ENCODE results near the gene FTO. TPM values are rescaled to one million over a fixed set of nuclear protein-coding genes. Genes with fewer than 3 reads are reported as not detected.
A peak's percentile ranks its signal among the peaks of the same experiment; 100 is the strongest.

Gene FTO
- polyA plus RNA-seq, 3 donors, result 16.8 to 51.0 (median 37.7) TPM

DNA sequence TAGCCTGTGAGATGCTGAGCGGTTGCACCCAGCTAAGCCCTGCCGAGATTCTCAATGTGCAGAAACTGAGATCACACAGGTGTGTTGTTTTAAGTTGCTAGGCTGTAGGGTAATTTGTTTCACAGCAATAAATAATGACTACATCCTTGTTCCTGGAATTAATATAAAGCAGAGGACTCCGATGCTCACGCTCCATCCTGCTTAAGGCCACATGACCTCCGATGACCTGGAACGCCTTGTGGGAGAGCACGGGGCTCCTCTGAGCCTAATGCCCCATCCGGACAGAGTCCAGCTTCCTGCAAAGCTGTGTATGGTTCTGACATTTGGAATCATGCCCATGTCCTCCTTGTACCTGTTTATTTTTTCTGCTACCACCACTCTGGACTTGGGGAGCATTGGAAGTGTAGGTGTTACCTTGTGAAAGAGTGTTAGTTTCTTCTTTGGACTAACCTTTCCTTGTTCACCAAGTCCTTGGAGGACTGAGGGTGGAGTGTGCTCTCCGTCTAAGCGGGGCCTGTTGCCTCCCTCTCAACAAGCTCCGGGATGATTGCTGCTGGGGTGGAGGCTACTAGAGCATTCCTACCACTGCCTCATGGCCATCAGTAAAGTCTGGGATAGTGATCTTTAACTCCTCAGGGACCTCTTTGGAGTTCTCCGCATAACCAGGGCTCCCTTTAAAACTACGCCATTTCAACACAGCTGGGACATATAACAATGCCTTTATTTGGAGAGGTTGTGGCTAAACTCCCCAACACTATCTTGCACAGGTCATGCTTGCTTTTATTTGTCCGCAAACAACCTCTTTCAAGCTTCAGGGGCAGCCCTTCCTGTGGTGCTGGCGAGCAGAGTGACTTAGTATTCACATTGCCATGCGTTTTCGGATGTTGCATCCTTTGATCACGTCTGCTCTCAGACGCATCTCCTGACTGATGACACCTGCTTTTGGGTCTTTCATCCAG lies 457.3 kb downstream of the FTO start:
- 87% methylated on average over 13 of the region's 19 CpGs for WGBS (ENCODE audit: insufficient coverage)
- no peaks in the 10 kb centered on the region for H3K27me3 ChIP-seq (ENCODE audit: control insufficient read depth in 2 of 2, insufficient read depth in 2 of 2, low read length in 2 of 2)
- H3K4me3 Mint-ChIP-seq, result no peak overlapping the region
- no peak for DNase-seq
- H3K36me3 Mint-ChIP-seq, result no peaks in the 10 kb centered on the region
- H3K27ac ChIP-seq (ENCODE audit: low read depth in 1 of 2, low read length in 2 of 2), result no peak overlapping the region
- intact Hi-C loops (cut with micrococcal nuclease), result no loop called here
- H3K79me2 ChIP-seq (ENCODE audit: insufficient read depth, low read length), result no peaks in the 10 kb centered on the region
- H3K36me3 ChIP-seq (replicated peaks in 1 of 2; ENCODE audit: control insufficient read depth in 1 of 2, insufficient read depth in 2 of 2, low read length in 2 of 2), result no peaks in the 10 kb centered on the region
- no peak overlapping the region for H3K9ac ChIP-seq (ENCODE audit: insufficient read depth, low read length, poor library complexity, severe bottlenecking)
- H3K27ac Mint-ChIP-seq, result no peak overlapping the region
- no peaks in the 10 kb centered on the region for H3K4me1 Mint-ChIP-seq
- TF ChIP-seq CTCF (IDR thresholded peaks at IDR 0.05), result no peak
- no peaks in the 10 kb centered on the region for H4K20me1 ChIP-seq (ENCODE audit: insufficient read depth, low read length)
- no peak overlapping the region for H3K4me2 ChIP-seq (replicated peaks; ENCODE audit: extremely low read depth, low read length, poor library complexity, severe bottlenecking)
- peaks cover 3 to 10% (median 7%) of the 10 kb centered on the region in 7 donors for H3K9me3 Mint-ChIP-seq
- peaks cover 0 to 5% of the 10 kb centered on the region in 2 donors for H3K9me3 ChIP-seq (replicated peaks in 1 of 2; ENCODE audit: control insufficient read depth in 1 of 2, insufficient read depth in 1 of 2, low read length in 2 of 2)
- peaks cover 0 to 2% (median 2%) of the 10 kb centered on the region in 3 donors for H3K27me3 Mint-ChIP-seq (ENCODE audit: low read depth in 3 of 3)
- no peaks in the 10 kb centered on the region for H3K4me1 ChIP-seq (ENCODE audit: control insufficient read depth in 1 of 2, insufficient read depth in 2 of 2, low read length in 2 of 2)
- H3K4me3 ChIP-seq (replicated peaks in 1 of 3; ENCODE audit: low read depth in 2 of 3, low read length in 3 of 3), result no peak overlapping the region
- H2AFZ ChIP-seq (ENCODE audit: insufficient read depth, low read depth, low read length, poor library complexity, severe bottlenecking), result no peak overlapping the region

DNA sequence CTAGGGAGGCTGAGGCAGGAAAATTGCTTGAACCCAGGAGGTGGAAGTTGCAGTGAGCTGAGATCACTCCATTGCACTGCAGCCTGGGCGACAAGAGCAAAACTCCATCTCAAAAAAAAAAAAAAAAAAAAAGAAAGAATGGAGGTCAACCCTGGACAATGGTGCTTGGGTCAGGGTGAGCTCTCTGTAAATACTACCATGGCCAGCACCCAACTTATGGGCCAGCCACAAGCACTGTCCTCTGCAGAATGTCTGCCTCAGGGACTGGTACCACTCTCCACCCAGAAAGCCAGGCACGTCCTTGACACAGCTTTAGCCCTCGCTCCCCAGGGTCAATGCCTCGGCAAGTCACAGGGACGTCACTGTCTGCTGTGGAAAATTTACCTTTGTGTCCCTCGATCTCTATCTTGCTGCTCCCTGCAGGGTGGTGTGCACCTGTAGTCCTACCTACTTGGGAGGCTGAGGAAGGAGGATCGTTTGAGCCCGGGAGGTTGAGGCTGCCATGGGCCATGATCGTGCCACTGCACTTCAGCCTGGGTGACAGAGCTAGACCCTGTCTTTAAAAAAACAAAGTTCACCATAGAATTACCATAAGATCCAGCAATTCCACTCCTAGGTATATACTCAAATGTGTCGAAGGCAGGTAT lies 459.4 kb downstream of the FTO start:
- TF ChIP-seq CTCF (IDR thresholded peaks at IDR 0.05), result no peak
- H3K27me3 Mint-ChIP-seq (ENCODE audit: low read depth in 3 of 3), result peaks cover 0 to 3% (median 2%) of the 10 kb centered on the region in 3 donors
- H3K4me1 Mint-ChIP-seq, result no peaks in the 10 kb centered on the region
- no peaks in the 10 kb centered on the region for H3K79me2 ChIP-seq (ENCODE audit: insufficient read depth, low read length)
- H3K9ac ChIP-seq (ENCODE audit: insufficient read depth, low read length, poor library complexity, severe bottlenecking), result no peak overlapping the region
- no peaks in the 10 kb centered on the region for H3K9me3 ChIP-seq (replicated peaks in 1 of 2; ENCODE audit: control insufficient read depth in 1 of 2, insufficient read depth in 1 of 2, low read length in 2 of 2)
- no peaks in the 10 kb centered on the region for H3K27me3 ChIP-seq (ENCODE audit: control insufficient read depth in 2 of 2, insufficient read depth in 2 of 2, low read length in 2 of 2)
- DNase-seq, result no peak
- H3K27ac ChIP-seq (ENCODE audit: low read depth in 1 of 2, low read length in 2 of 2), result no peak overlapping the region
- no peaks in the 10 kb centered on the region for H3K4me1 ChIP-seq (ENCODE audit: control insufficient read depth in 1 of 2, insufficient read depth in 2 of 2, low read length in 2 of 2)
- H3K27ac Mint-ChIP-seq, result peak overlapping the region in 1 of 7 donors; percentile 36
- no peaks in the 10 kb centered on the region for H3K36me3 Mint-ChIP-seq
- intact Hi-C loops (cut with micrococcal nuclease), result no loop called here
- peaks cover 0 to 8% (median 2%) of the 10 kb centered on the region in 7 donors for H3K9me3 Mint-ChIP-seq
- 94% methylated on average over 6 of the region's 10 CpGs for WGBS (ENCODE audit: insufficient coverage)
- no peak overlapping the region for H2AFZ ChIP-seq (ENCODE audit: insufficient read depth, low read depth, low read length, poor library complexity, severe bottlenecking)
- H3K4me2 ChIP-seq (replicated peaks; ENCODE audit: extremely low read depth, low read length, poor library complexity, severe bottlenecking), result no peak overlapping the region
- H4K20me1 ChIP-seq (ENCODE audit: insufficient read depth, low read length), result no peaks in the 10 kb centered on the region
- no peaks in the 10 kb centered on the region for H3K36me3 ChIP-seq (replicated peaks in 1 of 2; ENCODE audit: control insufficient read depth in 1 of 2, insufficient read depth in 2 of 2, low read length in 2 of 2)
- no peak overlapping the region for H3K4me3 ChIP-seq (replicated peaks in 1 of 3; ENCODE audit: low read depth in 2 of 3, low read length in 3 of 3)
- H3K4me3 Mint-ChIP-seq, result no peak overlapping the region

All from CD14-positive monocyte (primary cell).